Stimulated activated CD8-positive, alpha-beta memory T cell treated with anti-CD3 and anti-CD28 coated beads, Interleukin-7, amount 100 ng/mL, for 4 hours (primary cell): ENCODE data around the gene R3HDM2.

Source experiments
- DNase-seq, 2 donors: peaks; one replicate each; pipeline ENCODE4 v3.0.0-alpha.2; 2020; ENCODE audit warnings: low read depth in 2 of 2

Gene R3HDM2

DNA sequence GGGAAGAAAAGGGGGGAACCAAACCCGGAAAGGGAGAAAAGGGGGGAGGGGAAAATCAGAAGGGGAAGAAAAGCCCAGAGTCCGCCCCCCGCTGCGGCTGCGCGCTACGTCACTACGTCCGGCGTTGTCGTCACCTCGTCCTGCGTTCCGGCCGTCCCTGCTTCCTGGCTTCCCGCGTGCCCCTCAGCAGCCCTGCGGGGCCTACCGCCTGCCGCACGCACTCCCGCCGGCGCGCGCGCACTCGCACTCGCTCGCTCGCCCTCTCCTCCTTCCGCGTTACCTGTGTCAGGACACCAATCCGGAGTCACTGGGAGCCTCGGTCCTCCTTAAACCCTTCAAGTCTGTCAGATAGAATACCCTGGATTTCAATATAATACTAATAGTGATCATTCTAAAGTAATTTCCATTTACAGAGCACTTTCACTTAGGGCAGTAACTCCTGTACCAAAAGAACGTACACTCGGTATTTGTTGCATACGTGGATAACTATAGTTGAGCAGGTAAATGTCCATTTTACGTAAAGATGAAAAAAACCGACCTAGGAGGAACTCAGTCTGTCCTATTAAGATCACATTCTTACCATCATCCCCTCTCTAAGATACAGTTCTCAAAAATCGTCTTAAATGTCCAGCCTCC, at the start of gene R3HDM2:
Gene R3HDM2 (minus strand): TSS at position 113 of the 636 bp plus-strand sequence. CDS start 120,615 bp downstream, outside the sequence.
- DNase-seq = peak; percentile 91 to 95

DNA sequence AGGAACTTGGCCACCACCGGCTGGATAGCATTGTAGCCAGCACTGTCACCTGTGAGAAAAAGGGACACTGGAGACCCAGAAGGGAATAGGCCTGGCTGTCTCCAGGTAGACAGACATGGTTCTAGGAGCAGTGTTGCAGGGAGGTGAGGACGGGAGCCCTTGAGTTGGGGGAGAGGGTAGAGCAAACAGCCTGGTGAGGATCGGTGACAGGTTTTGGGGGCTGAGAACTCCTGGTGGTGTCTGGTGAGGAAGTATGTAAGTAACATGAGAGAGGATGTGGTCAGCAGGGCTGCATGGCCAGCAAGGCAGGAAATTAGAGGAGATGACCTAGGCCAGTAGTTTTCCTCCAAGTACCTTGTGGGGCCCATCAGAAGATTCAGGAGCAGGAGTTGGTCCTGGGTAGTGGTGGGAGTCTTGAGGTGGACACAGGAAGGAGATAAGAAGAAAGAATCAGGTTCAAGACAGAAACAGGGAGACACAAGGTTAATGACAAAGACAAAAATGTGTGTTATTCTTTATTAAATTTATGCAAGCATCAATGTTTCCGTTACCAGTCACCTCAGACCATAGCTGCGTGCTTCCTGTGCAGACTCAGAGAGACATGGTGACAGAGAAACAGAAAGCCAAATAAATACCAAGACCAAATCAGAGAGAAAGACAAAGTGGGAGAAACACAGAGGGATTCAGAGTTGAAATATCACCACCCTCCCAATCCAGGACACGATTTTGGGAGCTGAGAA, 48.7 kb upstream of the R3HDM2 start, which contains the start of gene ARHGAP9:
Gene ARHGAP9 (minus strand): TSS at position 491 of the 740 bp plus-strand sequence. CDS start 460 bp downstream, at position 31.
- peak; percentile 48 to 51 for DNase-seq

DNA sequence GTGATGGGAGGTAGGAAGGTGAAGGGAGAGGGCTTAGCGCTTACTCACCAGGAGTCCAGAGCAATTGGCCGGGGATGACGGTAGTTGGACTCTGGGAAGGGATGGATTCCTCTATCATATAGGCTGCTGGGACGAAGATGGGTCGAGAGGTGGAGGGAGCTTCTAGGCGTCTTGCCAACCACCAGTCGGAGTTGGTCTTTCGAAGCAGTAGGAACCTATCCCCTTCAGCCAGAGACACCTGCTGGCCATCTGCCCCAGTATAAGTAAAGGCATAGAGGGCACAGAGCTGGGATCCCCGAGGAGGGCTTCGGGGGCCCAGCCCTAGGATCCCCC, 48.2 kb upstream of the R3HDM2 start:
- DNase-seq = no peak

DNA sequence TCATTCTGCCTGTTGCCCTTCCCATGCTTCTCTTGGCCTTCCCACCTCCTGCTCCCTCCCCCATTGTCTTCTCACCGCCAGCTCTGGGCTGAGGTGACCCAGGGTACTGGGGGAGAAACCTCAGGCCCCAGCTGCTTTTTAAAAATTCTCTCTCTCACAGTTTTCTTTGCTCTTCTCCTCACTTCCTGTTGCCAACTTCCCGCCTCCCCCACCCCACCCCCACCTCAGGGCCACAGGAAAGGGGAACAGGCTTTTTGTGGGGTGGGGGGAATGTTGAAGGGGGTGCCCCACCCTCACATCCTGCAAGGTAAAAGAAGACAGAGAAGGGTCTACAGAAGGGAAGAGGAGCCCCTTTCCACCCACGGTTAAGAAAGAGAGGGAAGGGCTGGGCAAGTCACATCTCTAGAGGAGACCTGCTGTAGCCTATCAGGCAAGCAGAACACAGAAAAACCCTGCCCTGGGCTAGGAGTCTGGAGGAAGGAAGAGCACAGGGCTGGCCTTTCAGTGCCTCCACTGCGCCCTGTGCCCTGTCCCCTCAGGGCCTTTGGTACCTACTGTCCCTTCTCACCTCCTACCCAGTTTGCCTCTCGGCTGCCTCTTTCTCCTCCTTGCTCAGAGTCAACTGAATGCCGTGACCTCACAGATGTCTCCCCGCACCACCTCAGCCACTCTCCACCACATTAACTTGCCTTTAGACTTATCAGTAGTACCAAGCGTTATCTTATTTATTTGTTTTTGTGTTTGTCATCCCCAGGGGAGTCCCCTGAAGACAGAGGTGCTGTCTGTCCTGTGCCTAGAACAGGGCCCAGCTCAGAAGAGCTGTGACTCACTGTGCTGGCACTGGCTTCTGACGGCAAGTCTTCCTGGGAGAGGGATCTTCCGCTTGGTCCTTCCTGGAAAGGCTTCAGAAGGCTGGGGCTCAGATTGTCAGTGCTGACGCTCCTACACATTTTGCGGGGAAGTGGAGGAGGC, 47.2 kb upstream of the R3HDM2 start:
- DNase-seq = peak in 1 of 2 donors; percentile 31

DNA sequence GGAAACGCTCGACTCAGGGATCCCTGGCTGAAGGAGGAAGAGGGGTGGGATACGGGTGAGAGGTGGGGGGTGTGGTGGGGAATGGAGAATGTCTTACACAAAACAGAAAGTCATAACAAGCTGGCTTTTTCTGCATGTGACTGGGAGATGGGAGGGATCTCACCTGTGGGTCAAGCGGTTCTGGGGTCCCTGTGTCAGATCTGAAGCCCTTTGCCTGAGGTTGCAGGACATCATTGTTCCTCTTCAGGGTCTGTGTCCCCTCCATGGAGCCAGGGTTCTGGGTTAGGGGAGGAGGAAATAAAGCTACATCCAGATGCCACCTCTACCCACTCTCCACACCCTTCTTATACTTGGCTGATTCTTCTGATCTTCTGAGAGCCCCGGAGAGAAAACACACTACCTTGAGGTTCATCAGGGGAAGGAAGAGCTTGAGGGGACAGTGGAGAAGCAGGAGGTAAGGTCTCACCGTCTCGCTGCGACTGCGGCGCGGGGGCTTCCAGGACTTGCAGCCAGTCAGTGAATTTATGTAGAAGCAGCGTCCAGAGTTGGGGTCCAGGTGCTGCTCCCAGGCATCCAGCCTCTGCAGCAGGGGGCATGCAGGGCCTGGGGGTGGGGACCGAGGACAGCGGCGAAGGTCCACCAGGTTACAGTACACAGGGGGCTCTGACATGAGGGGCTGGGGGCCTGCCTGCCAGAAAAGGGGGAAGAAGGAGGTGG, 46.3 kb upstream of the R3HDM2 start:
- DNase-seq = no peak

DNA sequence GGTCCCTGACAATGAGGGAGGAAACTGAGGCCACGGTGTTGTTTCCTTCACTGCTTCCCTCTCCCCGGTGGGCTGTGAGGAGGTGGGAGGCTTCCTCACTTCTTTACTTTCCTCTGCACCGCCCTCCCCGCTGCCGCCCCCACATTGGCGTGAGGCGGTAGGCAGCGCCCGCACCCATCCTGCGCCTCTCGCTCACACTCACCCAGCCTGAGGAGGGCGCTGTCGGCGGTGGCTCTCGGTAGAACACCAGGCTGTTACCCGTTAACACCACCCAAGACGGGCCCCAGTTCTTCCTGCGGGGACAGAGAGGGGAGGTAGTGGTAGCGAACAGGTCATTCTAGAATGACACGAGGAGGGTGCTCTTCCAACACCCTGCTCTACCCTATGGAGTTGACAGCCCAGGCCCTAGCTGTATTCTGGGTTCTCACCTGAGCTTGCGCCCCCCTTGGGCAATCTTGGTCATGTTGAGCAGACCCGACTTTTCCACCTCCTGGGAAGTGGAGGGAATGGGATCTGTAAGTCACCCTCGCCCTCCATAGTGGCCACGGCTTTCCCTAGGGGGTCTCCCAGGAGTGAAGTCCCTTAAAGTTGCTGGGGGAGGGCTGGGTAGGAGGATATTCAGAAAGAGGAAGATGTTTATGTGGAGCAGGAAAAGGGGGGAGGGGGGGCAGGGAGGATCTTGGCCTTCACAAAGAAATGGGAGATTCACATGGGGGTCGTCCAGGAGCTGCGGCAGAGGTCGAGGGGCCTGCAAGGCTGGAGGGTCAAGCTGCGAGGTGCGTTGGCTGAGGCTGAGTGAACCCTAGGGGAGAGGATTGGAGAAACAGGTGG, 45.5 kb upstream of the R3HDM2 start:
- DNase-seq = peak; percentile 29 to 62

DNA sequence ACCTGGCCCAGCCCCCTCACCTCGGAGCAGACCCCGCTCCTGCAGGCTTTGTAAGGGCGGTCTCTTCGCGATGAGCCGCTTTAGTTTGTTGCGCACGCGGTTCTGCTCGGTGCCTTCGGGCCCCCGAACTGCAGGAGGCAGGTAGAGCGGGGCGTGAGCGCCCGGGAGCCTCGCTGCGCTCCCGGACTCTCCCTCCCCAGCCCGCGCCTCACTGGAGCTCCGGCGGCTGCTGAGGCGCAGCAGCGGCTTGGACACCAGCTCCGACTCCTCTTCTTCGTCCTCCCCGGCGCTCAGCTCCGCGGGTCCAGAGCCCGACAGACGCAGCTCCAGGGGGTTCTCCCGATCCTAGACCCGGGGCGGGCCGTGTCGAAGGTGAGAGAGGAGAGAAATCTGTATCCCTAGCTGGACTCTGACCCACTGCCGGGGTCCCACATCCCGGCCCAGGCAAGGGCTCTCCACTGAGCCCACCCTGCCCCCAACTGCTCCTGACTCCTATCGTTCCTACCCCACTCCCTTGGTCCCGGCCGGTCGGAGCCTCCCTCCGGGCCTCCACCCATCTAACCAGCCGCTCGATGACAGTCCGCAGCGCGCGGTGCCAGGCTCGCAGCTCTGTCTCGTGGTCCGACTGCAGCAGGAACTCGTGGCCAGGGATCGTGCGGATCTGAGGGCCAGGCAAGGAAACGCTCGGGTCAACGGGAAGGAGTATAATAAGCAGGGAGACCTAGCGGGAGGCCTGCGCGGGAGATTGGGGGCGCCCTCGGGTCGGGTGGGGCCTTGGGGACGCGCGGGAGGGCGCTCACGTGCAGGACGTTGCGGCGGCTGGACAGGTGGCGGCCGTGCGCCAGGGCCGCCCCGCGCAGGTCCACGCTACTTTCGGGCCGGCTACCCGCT, 44.7 kb upstream of the R3HDM2 start:
- DNase-seq = no peak

DNA sequence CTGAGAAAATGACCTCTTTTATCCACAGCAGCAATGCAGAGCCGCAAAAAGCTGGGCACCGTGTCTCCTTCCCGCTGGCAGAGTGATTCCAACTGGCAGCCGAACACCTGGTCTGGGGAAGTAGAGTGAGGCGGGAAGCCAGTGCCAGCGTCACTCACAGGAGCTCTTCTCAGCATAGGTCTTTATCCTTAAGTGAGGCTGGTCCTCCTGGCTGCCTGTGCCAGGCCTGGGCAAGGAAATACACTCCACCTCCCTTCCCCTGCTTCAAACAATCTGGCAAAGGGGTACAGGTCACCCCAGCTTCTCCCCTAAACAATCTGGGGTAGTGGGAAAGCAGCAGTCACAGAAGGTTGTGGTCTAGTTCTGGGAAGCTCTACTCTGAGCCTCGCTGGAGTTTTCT, 44.0 kb upstream of the R3HDM2 start:
- no peak for DNase-seq

DNA sequence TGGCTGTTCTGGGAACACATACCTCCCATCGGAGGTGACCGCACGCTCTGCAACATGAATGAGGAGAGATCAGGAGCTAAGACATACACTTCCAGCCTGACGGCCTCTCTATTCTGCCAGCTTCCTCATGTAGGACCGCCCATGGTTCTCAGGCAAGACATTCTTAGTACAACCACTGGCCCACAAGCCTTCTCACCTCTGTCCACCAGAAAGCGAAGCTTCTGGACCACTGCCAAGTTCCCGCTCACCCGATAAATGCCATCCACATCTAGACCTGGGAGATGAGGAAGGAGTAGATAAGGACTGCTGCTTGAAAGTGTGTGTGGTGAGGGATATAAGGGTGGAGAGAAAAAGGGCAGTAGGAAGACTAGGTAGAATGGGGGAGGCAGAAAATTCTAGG, 43.6 kb upstream of the R3HDM2 start:
- DNase-seq = no peak

DNA sequence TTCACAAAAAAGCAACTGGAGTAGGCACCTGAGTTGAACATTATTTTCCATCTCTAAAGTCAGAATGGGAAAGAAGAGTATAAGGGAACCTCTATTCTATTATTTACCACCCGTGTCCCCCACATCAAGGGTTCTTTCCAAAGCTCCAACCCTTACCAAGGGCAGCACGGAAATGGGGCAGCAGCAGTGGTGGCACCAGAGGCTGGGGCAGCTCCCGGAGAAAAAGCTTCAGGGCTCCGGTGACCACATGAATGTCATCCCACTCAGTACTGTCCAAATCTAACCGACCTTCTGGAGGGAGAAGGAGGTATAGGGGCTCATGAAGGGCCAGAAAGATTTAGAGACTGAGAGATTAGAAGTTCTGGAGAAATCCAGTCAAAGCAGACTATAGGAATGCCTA, 43.0 kb upstream of the R3HDM2 start:
- no peak for DNase-seq

DNA sequence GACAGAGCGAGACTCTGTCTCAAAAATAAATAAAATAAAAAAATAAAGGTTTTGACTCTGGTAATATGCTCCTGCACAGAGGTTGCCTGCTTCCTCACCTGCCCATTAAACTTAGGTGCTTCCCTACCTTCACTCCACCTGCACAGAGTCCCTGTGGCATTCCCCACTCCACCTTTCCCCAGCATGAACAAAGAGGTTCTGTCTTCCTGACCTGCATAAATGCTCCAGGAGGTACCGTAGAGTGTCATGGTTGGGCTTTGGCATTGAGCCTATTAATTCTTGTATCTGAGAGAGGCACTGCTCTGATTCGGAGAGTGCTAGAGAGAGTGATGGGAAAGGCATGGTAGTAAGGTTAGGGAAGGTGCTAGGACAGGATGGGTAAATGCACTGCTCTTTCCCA, 42.5 kb upstream of the R3HDM2 start:
- DNase-seq = no peak

DNA sequence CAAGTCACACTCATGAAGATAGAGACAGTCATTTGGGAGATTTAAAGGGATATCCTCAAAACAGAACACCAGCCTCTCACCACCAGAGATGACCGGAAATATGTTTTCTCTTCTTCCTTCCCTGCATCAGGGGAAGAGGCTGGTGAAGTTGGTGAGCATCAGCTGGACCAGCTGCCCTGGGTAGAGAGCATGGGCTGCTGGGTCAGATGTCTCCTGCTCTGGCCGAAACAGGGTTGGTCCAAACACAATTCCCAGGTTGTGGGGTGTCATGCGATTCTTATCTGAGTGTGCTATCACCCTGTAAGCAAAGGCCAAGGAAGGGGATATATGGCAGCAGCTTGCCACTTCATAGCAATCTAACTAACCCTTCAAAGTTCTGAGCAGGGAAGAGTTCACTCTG, 41.5 kb upstream of the R3HDM2 start:
- no peak for DNase-seq

DNA sequence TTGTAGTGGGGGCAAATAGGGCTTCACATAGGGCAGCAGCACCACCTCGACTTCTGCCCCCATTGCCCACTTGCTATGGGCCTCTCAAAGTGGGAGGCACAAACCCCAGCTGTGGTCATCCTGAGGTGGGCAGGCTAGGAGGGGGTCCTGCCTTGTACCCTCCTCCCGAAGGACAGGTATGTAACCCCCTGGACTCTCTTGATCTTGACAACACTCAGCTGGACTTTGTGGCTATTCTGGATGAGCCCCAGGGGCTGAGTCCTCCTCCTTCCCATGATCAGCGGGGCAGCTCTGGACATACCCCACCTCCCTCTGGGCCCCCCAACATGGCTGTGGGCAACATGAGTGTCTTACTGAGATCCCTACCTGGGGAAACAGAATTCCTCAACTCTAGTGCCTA, 40.8 kb upstream of the R3HDM2 start:
- no peak for DNase-seq

DNA sequence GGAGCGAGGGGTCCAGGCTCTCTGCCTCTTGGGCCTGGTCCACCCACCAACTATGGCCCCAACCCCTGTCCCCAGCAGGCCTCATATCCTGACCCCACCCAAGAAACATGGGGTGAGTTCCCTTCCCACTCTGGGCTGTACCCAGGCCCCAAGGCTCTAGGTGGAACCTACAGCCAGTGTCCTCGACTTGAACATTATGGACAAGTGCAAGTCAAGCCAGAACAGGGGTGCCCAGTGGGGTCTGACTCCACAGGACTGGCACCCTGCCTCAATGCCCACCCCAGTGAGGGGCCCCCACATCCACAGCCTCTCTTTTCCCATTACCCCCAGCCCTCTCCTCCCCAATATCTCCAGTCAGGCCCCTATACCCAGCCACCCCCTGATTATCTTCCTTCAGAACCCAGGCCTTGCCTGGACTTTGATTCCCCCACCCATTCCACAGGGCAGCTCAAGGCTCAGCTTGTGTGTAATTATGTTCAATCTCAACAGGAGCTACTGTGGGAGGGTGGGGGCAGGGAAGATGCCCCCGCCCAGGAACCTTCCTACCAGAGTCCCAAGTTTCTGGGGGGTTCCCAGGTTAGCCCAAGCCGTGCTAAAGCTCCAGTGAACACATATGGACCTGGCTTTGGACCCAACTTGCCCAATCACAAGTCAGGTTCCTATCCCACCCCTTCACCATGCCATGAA, 40.3 kb upstream of the R3HDM2 start:
- no peak for DNase-seq

DNA sequence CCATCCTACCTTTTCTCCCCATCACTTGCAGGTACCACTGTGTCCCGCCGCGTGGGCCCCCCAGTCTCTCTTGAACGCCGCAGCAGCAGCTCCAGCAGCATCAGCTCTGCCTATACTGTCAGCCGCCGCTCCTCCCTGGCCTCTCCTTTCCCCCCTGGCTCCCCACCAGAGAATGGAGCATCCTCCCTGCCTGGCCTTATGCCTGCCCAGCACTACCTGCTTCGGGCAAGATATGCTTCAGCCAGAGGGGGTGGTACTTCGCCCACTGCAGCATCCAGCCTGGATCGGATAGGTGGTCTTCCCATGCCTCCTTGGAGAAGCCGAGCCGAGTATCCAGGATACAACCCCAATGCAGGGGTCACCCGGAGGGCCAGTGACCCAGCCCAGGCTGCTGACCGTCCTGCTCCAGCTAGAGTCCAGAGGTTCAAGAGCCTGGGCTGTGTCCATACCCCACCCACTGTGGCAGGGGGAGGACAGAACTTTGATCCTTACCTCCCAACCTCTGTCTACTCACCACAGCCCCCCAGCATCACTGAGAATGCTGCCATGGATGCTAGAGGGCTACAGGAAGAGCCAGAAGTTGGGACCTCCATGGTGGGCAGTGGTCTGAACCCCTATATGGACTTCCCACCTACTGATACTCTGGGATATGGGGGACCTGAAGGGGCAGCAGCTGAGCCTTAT, 39.6 kb upstream of the R3HDM2 start:
- DNase-seq = no peak

DNA sequence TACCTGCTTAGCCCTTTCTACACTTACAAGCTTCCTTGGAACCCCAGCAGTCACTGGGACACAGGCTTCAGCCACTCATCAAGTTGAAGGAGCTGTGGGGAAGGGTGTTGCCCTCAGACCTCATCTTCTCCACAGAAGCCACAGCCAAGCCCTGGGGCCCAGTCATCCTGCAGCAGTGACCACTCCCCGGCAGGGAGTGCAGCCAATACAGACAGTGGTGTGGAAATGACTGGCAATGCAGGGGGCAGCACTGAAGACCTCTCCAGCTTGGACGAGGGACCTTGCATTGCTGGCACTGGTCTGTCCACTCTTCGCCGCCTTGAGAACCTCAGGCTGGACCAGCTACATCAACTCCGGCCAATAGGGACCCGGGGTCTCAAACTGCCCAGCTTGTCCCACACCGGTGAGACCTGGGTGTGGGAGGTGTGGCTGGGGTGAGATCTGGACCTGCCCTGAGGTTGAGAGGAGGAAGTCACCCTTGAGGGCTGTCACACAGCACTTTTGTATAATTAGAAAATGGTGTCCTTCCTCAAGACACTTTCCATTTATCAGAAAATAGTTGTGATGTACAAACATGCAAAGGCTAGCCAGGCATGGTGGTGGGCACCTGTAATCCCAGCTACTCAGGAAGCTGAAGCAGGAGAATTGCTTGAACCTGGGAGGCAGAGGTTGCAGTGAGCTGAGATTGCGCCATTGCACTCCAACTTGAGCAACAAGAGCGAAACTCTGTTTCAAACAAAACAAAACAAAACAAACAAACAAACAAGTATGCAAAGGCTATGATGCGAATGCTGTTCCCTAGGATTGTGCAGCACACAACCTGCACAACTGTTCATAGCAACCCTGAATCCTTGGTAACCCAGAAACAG, 38.7 kb upstream of the R3HDM2 start:
- DNase-seq = no peak

DNA sequence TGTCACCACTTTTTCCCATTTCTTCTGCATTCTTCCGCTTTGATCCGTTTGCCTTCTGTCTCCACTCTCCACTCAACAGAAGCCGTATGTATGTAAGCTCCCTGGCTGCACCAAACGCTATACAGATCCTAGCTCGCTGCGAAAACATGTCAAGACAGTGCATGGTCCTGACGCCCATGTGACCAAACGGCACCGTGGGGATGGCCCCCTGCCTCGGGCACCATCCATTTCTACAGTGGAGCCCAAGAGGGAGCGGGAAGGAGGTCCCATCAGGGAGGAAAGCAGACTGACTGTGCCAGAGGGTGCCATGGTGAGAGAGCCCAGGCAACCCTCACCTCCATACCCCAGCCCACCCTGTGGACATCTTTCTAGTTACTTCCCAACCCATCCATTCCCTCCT, 37.1 kb upstream of the R3HDM2 start:
- no peak for DNase-seq
